ENCODE measurements around the gene DNAH9. TPM values are rescaled to one million over a fixed set of nuclear protein-coding genes. Genes with fewer than 3 reads are reported as not detected.

DNAH9 gene
- 0.52 TPM for polyA plus RNA-seq (ENCODE audit: insufficient read length)

GRCh38 chr17:11598274-11599221 is at the start of gene DNAH9:
TSS of gene DNAH9 (plus strand) at chr17:11598470. CDS start at chr17:11598499, 29 bp downstream.
- DNase-seq (ENCODE audit: low read depth): peak; percentile 80

- DNase-seq (ENCODE audit: low read depth): no peak
These were observed 47.8 kb upstream of the DNAH9 start for GRCh38 chr17:11550431-11550830.

GRCh38 chr17:11551442-11551841 is 46.8 kb upstream of the DNAH9 start:
- DNase-seq (ENCODE audit: low read depth): no peak

GRCh38 chr17:11553135-11553534 is 45.1 kb upstream of the DNAH9 start:
- DNase-seq (ENCODE audit: low read depth): no peak

- no peak for DNase-seq (ENCODE audit: low read depth)
These were observed 44.2 kb upstream of the DNAH9 start for GRCh38 chr17:11554042-11554441.

GRCh38 chr17:11554542-11554941 is 43.7 kb upstream of the DNAH9 start:
- DNase-seq (ENCODE audit: low read depth): no peak

GRCh38 chr17:11555530-11555929 is 42.7 kb upstream of the DNAH9 start:
- DNase-seq (ENCODE audit: low read depth): no peak

- DNase-seq (ENCODE audit: low read depth): no peak
These were observed 40.4 kb upstream of the DNAH9 start for GRCh38 chr17:11557727-11558452.

- no peak for DNase-seq (ENCODE audit: low read depth)
These were observed 39.5 kb upstream of the DNAH9 start for GRCh38 chr17:11558681-11559234.

GRCh38 chr17:11559601-11560000 is 38.7 kb upstream of the DNAH9 start:
- DNase-seq (ENCODE audit: low read depth): no peak

- no peak for DNase-seq (ENCODE audit: low read depth)
These were observed 37.0 kb upstream of the DNAH9 start for GRCh38 chr17:11561281-11561680.

GRCh38 chr17:11561702-11562101 is 36.6 kb upstream of the DNAH9 start:
- DNase-seq (ENCODE audit: low read depth): no peak

- peak; percentile 96 for DNase-seq (ENCODE audit: low read depth)
These were observed 33.5 kb upstream of the DNAH9 start for GRCh38 chr17:11564589-11565380.

- DNase-seq (ENCODE audit: low read depth): no peak
These were observed 32.7 kb upstream of the DNAH9 start for GRCh38 chr17:11565591-11565990.

GRCh38 chr17:11578998-11579397 is 19.3 kb upstream of the DNAH9 start:
- DNase-seq (ENCODE audit: low read depth): peak; percentile 52

GRCh38 chr17:11580677-11581076 is 17.6 kb upstream of the DNAH9 start:
- DNase-seq (ENCODE audit: low read depth): no peak

- DNase-seq (ENCODE audit: low read depth): no peak
These were observed 16.1 kb upstream of the DNAH9 start for GRCh38 chr17:11582217-11582616.

GRCh38 chr17:11583306-11583992 is 14.8 kb upstream of the DNAH9 start:
- no peak for DNase-seq (ENCODE audit: low read depth)

- no peak for DNase-seq (ENCODE audit: low read depth)
These were observed 8.6 kb upstream of the DNAH9 start for GRCh38 chr17:11589716-11590115.

- no peak for DNase-seq (ENCODE audit: low read depth)
These were observed 3.4 kb downstream of the DNAH9 start for GRCh38 chr17:11601661-11602060.

- DNase-seq (ENCODE audit: low read depth): peak; percentile 58
These were observed 10.1 kb downstream of the DNAH9 start for GRCh38 chr17:11608396-11608795.

All from forelimb muscle (tissue), 1 donor.